GM12878 (cell line): Measurements from ENCODE around the gene SPHK2. TPM values are rescaled to one million over a fixed set of nuclear protein-coding genes. Genes with fewer than 3 reads are reported as not detected.

ENCODE experiments used
- BMI1 ChIP-seq: fragments of 450-650 bp; IDR thresholded peaks from 2 replicates; pipeline ENCODE4 v1.6.1; 2016; ENCODE audit warnings: mild to moderate bottlenecking, moderate library complexity, borderline replicate concordance
- CREB1 ChIP-seq: IDR thresholded peaks from 2 replicates; pipeline ENCODE4 v1.6.1; 2012; ENCODE audit warnings: low read depth, mild to moderate bottlenecking, inconsistent platforms
- EP300 ChIP-seq, 2 experiments: fragments of 150-350 bp in 1 of 2; IDR thresholded peaks; 2 replicates each; pipeline ENCODE4 v1.6.1; 2011 to 2012; ENCODE audit warnings: low read depth in 2 of 2, low read length in 2 of 2, borderline replicate concordance in 1 of 2, improper control_type of control experiment in 1 of 2, inconsistent platforms in 1 of 2; ENCODE audit not compliant: control insufficient read depth in 1 of 2
- HDAC6 ChIP-seq: fragments of 200-600 bp; sonication (generic); IDR thresholded peaks from one replicate; pipeline ENCODE4 v1.8.0; 2017; ENCODE audit warnings: antibody characterized with exemption; ENCODE audit not compliant: unreplicated experiment
- NFXL1 ChIP-seq: fragments of 450-650 bp; IDR thresholded peaks from 2 replicates; pipeline ENCODE4 v1.6.1; 2017; ENCODE audit warnings: antibody characterized with exemption, mild to moderate bottlenecking, borderline replicate concordance
- NR2C1 ChIP-seq: fragments of 450-650 bp; IDR thresholded peaks from 2 replicates; pipeline ENCODE4 v1.6.1; 2017; ENCODE audit warnings: antibody characterized with exemption, mild to moderate bottlenecking, moderate library complexity
- POLR2AphosphoS2 ChIP-seq: IDR thresholded peaks from 2 replicates; pipeline ENCODE4 v1.6.1; 2011; ENCODE audit warnings: low read depth, mild to moderate bottlenecking, low read length, improper control_type of control experiment, moderate library complexity
- SIX5 ChIP-seq: IDR thresholded peaks from 2 replicates; pipeline ENCODE4 v1.6.1; 2011; ENCODE audit warnings: mild to moderate bottlenecking, low read depth, low read length, moderate library complexity; ENCODE audit not compliant: severe bottlenecking
- SREBF2 ChIP-seq: IDR thresholded peaks from 2 replicates; pipeline ENCODE4 v1.6.1; 2012; ENCODE audit warnings: mild to moderate bottlenecking, low read length
- SUZ12 ChIP-seq: fragments of 200-600 bp; sonication (generic); IDR thresholded peaks from one replicate; pipeline ENCODE4 v1.6.1; 2018; ENCODE audit warnings: antibody characterized with exemption, mild to moderate bottlenecking; ENCODE audit not compliant: unreplicated experiment
- TBL1XR1 ChIP-seq: IDR thresholded peaks from 2 replicates; pipeline ENCODE4 v1.6.1; 2012; ENCODE audit warnings: low read depth, low read length, improper control_type of control experiment
- polyA plus RNA-seq, 11 experiments: library from polyadenylated mRNA; depleted of rRNA in 4 of 11; unstranded in 6 of 11; stranded (reverse) in 5 of 11; fragments of >200 nt; fragmentation: Nextera tagmentation in 4 of 11; fragmentation: Illumina TruSeq in 1 of 11; extraction: Ambion mirVana in 4 of 11; extraction: Trizol in 1 of 11; gene quantifications; 1 replicate in 1 of 11; 2 replicates in 10 of 11; pipeline versions ENCODE4 v1.2.1 to v1.2.3, GENCODE V29; 2011 to 2016; ENCODE audit warnings: inconsistent platforms in 2 of 11, missing spikeins in 2 of 11, low read depth in 1 of 11
- total RNA-seq, 4 experiments: library from RNA; depleted of rRNA in 3 of 4; stranded (reverse); fragments of >200 nt in 3 of 4; fragmentation: Illumina TruSeq in 1 of 4; extraction: Trizol in 1 of 4; gene quantifications; 2 replicates each; pipeline versions ENCODE4 v1.2.1 to v1.2.3, GENCODE V29; 2013 to 2021
- TF ChIP-seq, protein P1 (sequence below): fragments of 450-650 bp; IDR thresholded peaks from 2 replicates; pipeline ENCODE4 v1.6.1; 2016; ENCODE audit warnings: mild to moderate bottlenecking, moderate library complexity, borderline replicate concordance
- TF ChIP-seq, protein P2 (sequence below): IDR thresholded peaks from 2 replicates; pipeline ENCODE4 v1.6.1; 2011; ENCODE audit warnings: low read depth, mild to moderate bottlenecking, low read length, moderate library complexity, borderline replicate concordance; ENCODE audit errors: extremely low read depth
- TF ChIP-seq, protein P3 (sequence below): fragments of 450-650 bp; IDR thresholded peaks from 2 replicates; pipeline ENCODE4 v1.6.1; 2017; ENCODE audit warnings: mild to moderate bottlenecking, moderate library complexity
- TF ChIP-seq, protein P4 (sequence below): fragments of 450-650 bp; IDR thresholded peaks from 2 replicates; pipeline ENCODE4 v1.6.1; 2016; ENCODE audit warnings: mild to moderate bottlenecking

SPHK2 gene
- total and polyA plus RNA-seq, 10 of the 15 experiments (the other 5 are each of a cell fraction or from before 2014, with no cell fraction given) = 0.37 to 40.5 (median 11.2) TPM

DNA sequence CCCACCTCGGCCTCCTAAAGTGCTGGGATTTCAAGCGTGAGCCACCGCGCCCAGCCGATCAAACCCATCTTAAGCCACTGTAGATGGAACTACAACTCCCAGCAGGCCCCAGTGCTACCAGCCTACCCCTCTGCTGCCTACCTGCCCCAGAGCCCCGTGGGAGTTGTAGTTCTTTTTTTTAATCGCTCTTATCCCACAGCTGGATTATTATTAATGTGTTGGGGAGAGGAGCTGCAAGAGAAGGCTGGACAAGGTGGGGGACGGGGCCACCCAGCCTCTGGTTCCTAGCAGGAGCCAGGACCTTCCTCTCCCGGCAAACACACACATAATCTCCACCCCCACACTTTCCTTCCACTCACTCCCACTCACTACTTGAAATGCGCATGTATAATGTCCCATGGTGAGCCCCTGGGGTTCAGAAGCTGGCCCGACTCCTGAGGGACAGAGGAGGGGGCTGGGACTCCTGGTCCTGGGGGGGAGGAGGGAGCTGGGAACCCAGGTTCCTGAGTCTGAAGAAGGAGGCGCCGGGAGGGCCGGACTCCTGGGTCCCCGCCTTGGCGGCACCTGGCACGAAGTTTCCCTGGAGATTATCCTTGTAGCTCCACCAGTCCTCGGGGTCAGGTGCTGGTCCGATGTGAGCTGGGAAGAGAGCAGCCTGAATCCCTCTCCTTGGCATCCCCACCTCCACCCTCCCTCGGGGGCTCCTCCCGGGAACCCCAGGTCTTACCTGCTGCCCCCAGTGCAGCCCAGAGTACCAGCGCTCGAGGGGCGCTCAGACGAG lies 25.7 kb downstream of the SPHK2 start (continued):
- TF ChIP-seq, protein P1, sequence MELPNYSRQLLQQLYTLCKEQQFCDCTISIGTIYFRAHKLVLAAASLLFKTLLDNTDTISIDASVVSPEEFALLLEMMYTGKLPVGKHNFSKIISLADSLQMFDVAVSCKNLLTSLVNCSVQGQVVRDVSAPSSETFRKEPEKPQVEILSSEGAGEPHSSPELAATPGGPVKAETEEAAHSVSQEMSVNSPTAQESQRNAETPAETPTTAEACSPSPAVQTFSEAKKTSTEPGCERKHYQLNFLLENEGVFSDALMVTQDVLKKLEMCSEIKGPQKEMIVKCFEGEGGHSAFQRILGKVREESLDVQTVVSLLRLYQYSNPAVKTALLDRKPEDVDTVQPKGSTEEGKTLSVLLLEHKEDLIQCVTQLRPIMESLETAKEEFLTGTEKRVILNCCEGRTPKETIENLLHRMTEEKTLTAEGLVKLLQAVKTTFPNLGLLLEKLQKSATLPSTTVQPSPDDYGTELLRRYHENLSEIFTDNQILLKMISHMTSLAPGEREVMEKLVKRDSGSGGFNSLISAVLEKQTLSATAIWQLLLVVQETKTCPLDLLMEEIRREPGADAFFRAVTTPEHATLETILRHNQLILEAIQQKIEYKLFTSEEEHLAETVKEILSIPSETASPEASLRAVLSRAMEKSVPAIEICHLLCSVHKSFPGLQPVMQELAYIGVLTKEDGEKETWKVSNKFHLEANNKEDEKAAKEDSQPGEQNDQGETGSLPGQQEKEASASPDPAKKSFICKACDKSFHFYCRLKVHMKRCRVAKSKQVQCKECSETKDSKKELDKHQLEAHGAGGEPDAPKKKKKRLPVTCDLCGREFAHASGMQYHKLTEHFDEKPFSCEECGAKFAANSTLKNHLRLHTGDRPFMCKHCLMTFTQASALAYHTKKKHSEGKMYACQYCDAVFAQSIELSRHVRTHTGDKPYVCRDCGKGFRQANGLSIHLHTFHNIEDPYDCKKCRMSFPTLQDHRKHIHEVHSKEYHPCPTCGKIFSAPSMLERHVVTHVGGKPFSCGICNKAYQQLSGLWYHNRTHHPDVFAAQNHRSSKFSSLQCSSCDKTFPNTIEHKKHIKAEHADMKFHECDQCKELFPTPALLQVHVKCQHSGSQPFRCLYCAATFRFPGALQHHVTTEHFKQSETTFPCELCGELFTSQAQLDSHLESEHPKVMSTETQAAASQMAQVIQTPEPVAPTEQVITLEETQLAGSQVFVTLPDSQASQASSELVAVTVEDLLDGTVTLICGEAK = no peak
- TF ChIP-seq, protein P2, sequence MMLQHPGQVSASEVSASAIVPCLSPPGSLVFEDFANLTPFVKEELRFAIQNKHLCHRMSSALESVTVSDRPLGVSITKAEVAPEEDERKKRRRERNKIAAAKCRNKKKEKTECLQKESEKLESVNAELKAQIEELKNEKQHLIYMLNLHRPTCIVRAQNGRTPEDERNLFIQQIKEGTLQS = peak; percentile 79; the same call in 1 of the 2 replicates
- TF ChIP-seq POLR2AphosphoS2 (no peak), HDAC6 (no peak), SREBF2 (0 out of 2 replicates have a peak, but pooled peaks have one; percentile 27), SUZ12 (peak; percentile 88), SIX5 (peak; percentile 99), NR2C1 (peak; percentile 48; the same call in 1 of the 2 replicates), EP300 (IDR thresholded peaks at IDR 0.05; ENCODE audit: borderline replicate concordance in 1 of 2, control insufficient read depth in 1 of 2, low read depth in 2 of 2, low read length in 2 of 2) (no peak), BMI1 (no peak), TBL1XR1 (0 out of 2 replicates have a peak, but pooled peaks have one; percentile 62), NFXL1 (no peak), CREB1 (peak; percentile 67)
- TF ChIP-seq, protein P3, sequence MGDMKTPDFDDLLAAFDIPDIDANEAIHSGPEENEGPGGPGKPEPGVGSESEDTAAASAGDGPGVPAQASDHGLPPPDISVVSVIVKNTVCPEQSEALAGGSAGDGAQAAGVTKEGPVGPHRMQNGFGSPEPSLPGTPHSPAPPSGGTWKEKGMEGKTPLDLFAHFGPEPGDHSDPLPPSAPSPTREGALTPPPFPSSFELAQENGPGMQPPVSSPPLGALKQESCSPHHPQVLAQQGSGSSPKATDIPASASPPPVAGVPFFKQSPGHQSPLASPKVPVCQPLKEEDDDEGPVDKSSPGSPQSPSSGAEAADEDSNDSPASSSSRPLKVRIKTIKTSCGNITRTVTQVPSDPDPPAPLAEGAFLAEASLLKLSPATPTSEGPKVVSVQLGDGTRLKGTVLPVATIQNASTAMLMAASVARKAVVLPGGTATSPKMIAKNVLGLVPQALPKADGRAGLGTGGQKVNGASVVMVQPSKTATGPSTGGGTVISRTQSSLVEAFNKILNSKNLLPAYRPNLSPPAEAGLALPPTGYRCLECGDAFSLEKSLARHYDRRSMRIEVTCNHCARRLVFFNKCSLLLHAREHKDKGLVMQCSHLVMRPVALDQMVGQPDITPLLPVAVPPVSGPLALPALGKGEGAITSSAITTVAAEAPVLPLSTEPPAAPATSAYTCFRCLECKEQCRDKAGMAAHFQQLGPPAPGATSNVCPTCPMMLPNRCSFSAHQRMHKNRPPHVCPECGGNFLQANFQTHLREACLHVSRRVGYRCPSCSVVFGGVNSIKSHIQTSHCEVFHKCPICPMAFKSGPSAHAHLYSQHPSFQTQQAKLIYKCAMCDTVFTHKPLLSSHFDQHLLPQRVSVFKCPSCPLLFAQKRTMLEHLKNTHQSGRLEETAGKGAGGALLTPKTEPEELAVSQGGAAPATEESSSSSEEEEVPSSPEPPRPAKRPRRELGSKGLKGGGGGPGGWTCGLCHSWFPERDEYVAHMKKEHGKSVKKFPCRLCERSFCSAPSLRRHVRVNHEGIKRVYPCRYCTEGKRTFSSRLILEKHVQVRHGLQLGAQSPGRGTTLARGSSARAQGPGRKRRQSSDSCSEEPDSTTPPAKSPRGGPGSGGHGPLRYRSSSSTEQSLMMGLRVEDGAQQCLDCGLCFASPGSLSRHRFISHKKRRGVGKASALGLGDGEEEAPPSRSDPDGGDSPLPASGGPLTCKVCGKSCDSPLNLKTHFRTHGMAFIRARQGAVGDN = no peak
- TF ChIP-seq, protein P4, sequence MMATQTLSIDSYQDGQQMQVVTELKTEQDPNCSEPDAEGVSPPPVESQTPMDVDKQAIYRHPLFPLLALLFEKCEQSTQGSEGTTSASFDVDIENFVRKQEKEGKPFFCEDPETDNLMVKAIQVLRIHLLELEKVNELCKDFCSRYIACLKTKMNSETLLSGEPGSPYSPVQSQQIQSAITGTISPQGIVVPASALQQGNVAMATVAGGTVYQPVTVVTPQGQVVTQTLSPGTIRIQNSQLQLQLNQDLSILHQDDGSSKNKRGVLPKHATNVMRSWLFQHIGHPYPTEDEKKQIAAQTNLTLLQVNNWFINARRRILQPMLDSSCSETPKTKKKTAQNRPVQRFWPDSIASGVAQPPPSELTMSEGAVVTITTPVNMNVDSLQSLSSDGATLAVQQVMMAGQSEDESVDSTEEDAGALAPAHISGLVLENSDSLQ = no peak
